Chondrocyte (in vitro differentiated cells): Measurements from ENCODE around the gene GRM8. TPM values are rescaled to one million over a fixed set of nuclear protein-coding genes. Genes with fewer than 3 reads are reported as not detected.

Experiments used
- DNase-seq: peaks from one replicate; pipeline ENCODE4 v3.0.0; 2021; ENCODE audit warnings: mixed read lengths, low spot score
- H3K27ac Mint-ChIP-seq: one replicate; pipeline ENCODE4 v1.8.0; 2021; ENCODE audit warnings: mild to moderate bottlenecking, moderate library complexity, mixed read lengths; ENCODE audit not compliant: unreplicated experiment
- H3K27me3 Mint-ChIP-seq: 2 replicates; pipeline ENCODE4 v1.8.0; 2021; ENCODE audit warnings: low read depth, mixed read lengths
- H3K36me3 Mint-ChIP-seq: 2 replicates; pipeline ENCODE4 v1.8.0; 2021; ENCODE audit warnings: low read depth, mixed read lengths
- H3K4me1 Mint-ChIP-seq: 2 replicates; pipeline ENCODE4 v1.8.0; 2021; ENCODE audit warnings: low read depth, mild to moderate bottlenecking, mixed read lengths
- H3K4me3 Mint-ChIP-seq: one replicate; pipeline ENCODE4 v1.8.0; 2021; ENCODE audit warnings: mild to moderate bottlenecking, moderate library complexity, mixed read lengths; ENCODE audit not compliant: unreplicated experiment
- H3K9me3 Mint-ChIP-seq: 2 replicates; pipeline ENCODE4 v1.8.0; 2021; ENCODE audit warnings: low read depth, mixed read lengths
- CTCF ChIP-seq: fragments of 200-600 bp; sonication (generic); IDR thresholded peaks from 2 replicates; pipeline ENCODE4 v1.5.0; 2021; ENCODE audit warnings: antibody characterized with exemption, mild to moderate bottlenecking, moderate library complexity
- total RNA-seq: library from RNA; stranded (reverse); gene quantifications from 3 replicates; pipeline ENCODE4 v1.2.1, GENCODE V29; 2021

GRM8 gene
- total RNA-seq, 1 donor from 2014 or later: not detected

- Mint-ChIP-seq H3K4me1 (no peaks in the 10 kb centered on the region), H3K27ac (no peak overlapping the region), H3K9me3 (peaks cover 3% of the 10 kb centered on the region), H3K36me3 (no peaks in the 10 kb centered on the region), H3K4me3 (no peak overlapping the region), H3K27me3 (peaks cover 6% of the 10 kb centered on the region)
- DNase-seq: no peak
- no peak for TF ChIP-seq CTCF
These were observed 98.6 kb downstream of the GRM8 start for GRCh38 chr7:127154101-127154500.

- H3K27ac Mint-ChIP-seq: no peak overlapping the region
- H3K27me3 Mint-ChIP-seq: peaks cover 6% of the 10 kb centered on the region
- H3K4me3 Mint-ChIP-seq: no peak overlapping the region
These were observed 99.4 kb downstream of the GRM8 start for GRCh38 chr7:127153315-127153714.

GRCh38 chr7:127152423-127152822 lies 100.3 kb downstream of the GRM8 start:
- H3K27ac Mint-ChIP-seq: no peak overlapping the region
- DNase-seq: no peak
- H3K4me3 Mint-ChIP-seq: no peak overlapping the region
- no peaks in the 10 kb centered on the region for H3K4me1 Mint-ChIP-seq
- H3K9me3 Mint-ChIP-seq: peaks cover 3% of the 10 kb centered on the region
- H3K36me3 Mint-ChIP-seq: no peaks in the 10 kb centered on the region
- no peak for TF ChIP-seq CTCF
- H3K27me3 Mint-ChIP-seq: peaks cover 5% of the 10 kb centered on the region

More at GRCh38 chr7:127153315-127153714, 99.4 kb downstream of the GRM8 start:
- Mint-ChIP-seq H3K9me3 (peaks cover 3% of the 10 kb centered on the region), H3K4me1 (no peaks in the 10 kb centered on the region), H3K36me3 (no peaks in the 10 kb centered on the region)
- no peak for TF ChIP-seq CTCF
- no peak for DNase-seq

- no peak for DNase-seq
- Mint-ChIP-seq H3K4me3 (no peak overlapping the region), H3K27ac (no peak overlapping the region), H3K9me3 (peaks cover 3% of the 10 kb centered on the region), H3K36me3 (no peaks in the 10 kb centered on the region), H3K4me1 (no peaks in the 10 kb centered on the region), H3K27me3 (peaks cover 5% of the 10 kb centered on the region)
- no peak for TF ChIP-seq CTCF
These were observed 101.4 kb downstream of the GRM8 start for GRCh38 chr7:127151379-127151778.

- TF ChIP-seq CTCF: no peak
- no peak for DNase-seq
- Mint-ChIP-seq H3K9me3 (peaks cover 3% of the 10 kb centered on the region), H3K27me3 (peaks cover 5% of the 10 kb centered on the region), H3K27ac (no peak overlapping the region), H3K4me1 (no peaks in the 10 kb centered on the region), H3K4me3 (no peak overlapping the region), H3K36me3 (no peaks in the 10 kb centered on the region)
These were observed 102.2 kb downstream of the GRM8 start for GRCh38 chr7:127150543-127150942.
